ENCODE data around the gene RAB33A.

Gene RAB33A

DNA sequence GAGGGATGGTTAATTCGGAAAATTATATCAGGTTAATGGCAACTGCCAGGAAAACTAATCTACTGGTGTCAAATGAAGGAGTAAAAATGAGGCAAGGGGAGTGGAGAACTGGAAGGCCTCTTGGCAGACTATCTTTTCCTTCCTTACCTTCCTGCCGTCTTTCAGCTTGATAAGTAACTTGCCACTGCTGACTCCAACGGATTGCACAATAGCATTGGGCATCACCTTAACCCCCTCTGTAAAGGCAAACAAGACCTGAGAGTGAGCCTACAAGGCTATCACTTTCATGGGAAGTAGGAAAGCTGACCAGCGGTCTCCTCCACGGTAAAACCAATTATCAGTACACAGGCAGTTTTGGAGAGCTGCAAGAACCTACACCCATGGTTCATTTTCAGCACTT lies 35.3 kb upstream of the RAB33A start:
- ATAC-seq (ENCODE audit: low read depth) (no peak), DNase-seq (ENCODE audit: low spot score) (no peak)
- no peaks in the 10 kb centered on the region for H3K36me3 ChIP-seq (ENCODE audit: low read depth)
- H3K4me1 ChIP-seq (ENCODE audit: insufficient read depth, poor library complexity, severe bottlenecking), result no peaks in the 10 kb centered on the region
- no peak overlapping the region for H3K4me3 ChIP-seq (ENCODE audit: severe bottlenecking)
- H3K9me3 ChIP-seq (ENCODE audit: severe bottlenecking), result no peaks in the 10 kb centered on the region
- TF ChIP-seq, protein P1, sequence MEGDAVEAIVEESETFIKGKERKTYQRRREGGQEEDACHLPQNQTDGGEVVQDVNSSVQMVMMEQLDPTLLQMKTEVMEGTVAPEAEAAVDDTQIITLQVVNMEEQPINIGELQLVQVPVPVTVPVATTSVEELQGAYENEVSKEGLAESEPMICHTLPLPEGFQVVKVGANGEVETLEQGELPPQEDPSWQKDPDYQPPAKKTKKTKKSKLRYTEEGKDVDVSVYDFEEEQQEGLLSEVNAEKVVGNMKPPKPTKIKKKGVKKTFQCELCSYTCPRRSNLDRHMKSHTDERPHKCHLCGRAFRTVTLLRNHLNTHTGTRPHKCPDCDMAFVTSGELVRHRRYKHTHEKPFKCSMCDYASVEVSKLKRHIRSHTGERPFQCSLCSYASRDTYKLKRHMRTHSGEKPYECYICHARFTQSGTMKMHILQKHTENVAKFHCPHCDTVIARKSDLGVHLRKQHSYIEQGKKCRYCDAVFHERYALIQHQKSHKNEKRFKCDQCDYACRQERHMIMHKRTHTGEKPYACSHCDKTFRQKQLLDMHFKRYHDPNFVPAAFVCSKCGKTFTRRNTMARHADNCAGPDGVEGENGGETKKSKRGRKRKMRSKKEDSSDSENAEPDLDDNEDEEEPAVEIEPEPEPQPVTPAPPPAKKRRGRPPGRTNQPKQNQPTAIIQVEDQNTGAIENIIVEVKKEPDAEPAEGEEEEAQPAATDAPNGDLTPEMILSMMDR (IDR thresholded peaks at IDR 0.05; ENCODE audit: poor library complexity, severe bottlenecking), result no peak
- no peak overlapping the region for H3K27ac ChIP-seq (ENCODE audit: poor library complexity, severe bottlenecking)
- no peaks in the 10 kb centered on the region for H3K27me3 ChIP-seq (ENCODE audit: insufficient read depth, poor library complexity, severe bottlenecking)

DNA sequence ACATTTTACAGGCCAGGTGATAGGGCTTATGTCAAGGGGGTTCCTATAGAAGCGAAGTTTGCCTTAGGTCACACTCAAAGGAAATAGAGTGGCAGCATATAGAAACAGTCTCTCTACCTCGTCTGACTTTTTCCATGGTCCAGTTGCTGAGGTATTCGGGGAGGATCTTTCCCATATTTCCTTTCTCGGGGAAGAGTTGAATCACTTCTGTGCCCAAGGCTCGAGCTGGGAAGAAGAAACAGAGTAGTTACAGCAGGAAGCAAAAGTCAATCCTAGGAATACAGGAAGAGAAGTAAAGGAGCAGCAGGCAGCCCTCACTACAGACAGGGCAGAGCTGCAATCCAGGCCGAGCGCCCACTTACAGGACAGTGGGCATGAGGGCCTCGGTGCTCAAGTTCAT lies 34.8 kb upstream of the RAB33A start:
- ATAC-seq (ENCODE audit: low read depth), result no peak
- no peaks in the 10 kb centered on the region for H3K36me3 ChIP-seq (ENCODE audit: low read depth)
- no peaks in the 10 kb centered on the region for H3K9me3 ChIP-seq (ENCODE audit: severe bottlenecking)
- TF ChIP-seq, protein P1 (IDR thresholded peaks at IDR 0.05; ENCODE audit: poor library complexity, severe bottlenecking), result no peak
- no peak for DNase-seq (ENCODE audit: low spot score)
- no peak overlapping the region for H3K4me3 ChIP-seq (ENCODE audit: severe bottlenecking)
- H3K4me1 ChIP-seq (ENCODE audit: insufficient read depth, poor library complexity, severe bottlenecking), result no peaks in the 10 kb centered on the region
- no peak overlapping the region for H3K27ac ChIP-seq (ENCODE audit: poor library complexity, severe bottlenecking)
- no peaks in the 10 kb centered on the region for H3K27me3 ChIP-seq (ENCODE audit: insufficient read depth, poor library complexity, severe bottlenecking)

DNA sequence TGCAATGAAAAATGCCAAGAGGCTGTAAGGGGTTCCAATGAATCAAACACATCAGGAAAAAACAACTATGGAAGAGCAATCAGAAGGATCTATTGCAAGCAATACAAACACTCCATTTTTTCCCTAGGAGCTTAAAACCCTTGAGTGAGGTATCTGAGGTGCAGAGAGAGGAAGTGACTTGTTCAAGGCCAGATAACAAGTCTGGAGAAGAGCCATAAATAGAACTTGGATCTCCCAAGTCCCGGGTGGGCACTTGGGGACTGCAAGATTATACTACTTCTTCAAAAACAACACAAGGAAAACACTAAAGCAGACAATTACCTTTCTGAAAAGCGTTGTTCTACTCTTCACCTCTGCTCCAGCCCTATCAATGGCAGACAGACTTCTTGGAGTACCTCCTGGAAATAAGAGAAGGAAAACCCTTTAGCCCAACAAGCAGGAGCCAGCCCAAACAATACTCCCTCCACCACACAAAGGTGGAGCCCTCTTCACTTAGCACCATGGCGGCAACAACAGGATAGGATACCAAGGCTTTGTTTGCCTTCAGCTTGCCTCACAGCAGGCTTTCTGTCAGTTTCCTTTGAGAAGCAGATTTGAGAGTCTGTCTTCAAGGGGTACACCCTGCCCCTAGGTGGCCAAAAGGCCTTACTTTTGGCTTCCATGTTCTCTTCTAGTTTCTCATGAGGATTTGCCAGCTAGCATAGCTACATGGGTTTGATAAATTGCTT lies 32.1 kb upstream of the RAB33A start:
- H3K4me1 ChIP-seq (ENCODE audit: insufficient read depth, poor library complexity, severe bottlenecking), result no peaks in the 10 kb centered on the region
- DNase-seq (ENCODE audit: low spot score) (no peak), ATAC-seq (ENCODE audit: low read depth) (no peak)
- no peaks in the 10 kb centered on the region for H3K9me3 ChIP-seq (ENCODE audit: severe bottlenecking)
- no peaks in the 10 kb centered on the region for H3K36me3 ChIP-seq (ENCODE audit: low read depth)
- H3K4me3 ChIP-seq (ENCODE audit: severe bottlenecking), result no peak overlapping the region
- no peaks in the 10 kb centered on the region for H3K27me3 ChIP-seq (ENCODE audit: insufficient read depth, poor library complexity, severe bottlenecking)
- no peak overlapping the region for H3K27ac ChIP-seq (ENCODE audit: poor library complexity, severe bottlenecking)
- TF ChIP-seq, protein P1 (IDR thresholded peaks at IDR 0.05; ENCODE audit: poor library complexity, severe bottlenecking), result no peak

DNA sequence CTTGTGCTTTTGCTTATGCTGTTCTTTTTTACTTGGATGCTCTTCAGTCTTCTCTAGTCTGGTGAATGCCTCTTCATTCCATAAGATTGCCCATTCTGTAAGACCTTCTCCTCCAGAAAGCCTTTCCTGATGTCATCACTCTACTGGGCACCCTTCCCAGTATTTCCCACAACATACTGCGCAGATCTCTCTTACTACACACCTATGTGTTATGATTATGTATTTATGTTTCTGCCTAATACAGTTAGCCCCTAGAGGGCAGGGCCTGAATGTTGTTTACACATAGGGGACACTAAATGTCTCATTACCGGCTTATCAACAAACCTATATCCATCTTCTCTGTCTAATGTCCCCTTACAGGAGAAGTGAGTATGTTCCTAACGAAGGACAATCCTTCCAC lies 27.3 kb upstream of the RAB33A start:
- H3K27me3 ChIP-seq (ENCODE audit: insufficient read depth, poor library complexity, severe bottlenecking), result no peaks in the 10 kb centered on the region
- no peak for DNase-seq (ENCODE audit: low spot score)
- ATAC-seq (ENCODE audit: low read depth), result peak; percentile 71
- H3K27ac ChIP-seq (ENCODE audit: poor library complexity, severe bottlenecking), result no peak overlapping the region
- no peak overlapping the region for H3K4me3 ChIP-seq (ENCODE audit: severe bottlenecking)
- TF ChIP-seq, protein P1 (IDR thresholded peaks at IDR 0.05; ENCODE audit: poor library complexity, severe bottlenecking), result peak; percentile 9
- H3K4me1 ChIP-seq (ENCODE audit: insufficient read depth, poor library complexity, severe bottlenecking), result no peaks in the 10 kb centered on the region
- H3K36me3 ChIP-seq (ENCODE audit: low read depth), result 0 out of 2 replicates have a peak, but pooled peaks cover 9% of the 10 kb centered on the region
- no peaks in the 10 kb centered on the region for H3K9me3 ChIP-seq (ENCODE audit: severe bottlenecking)

DNA sequence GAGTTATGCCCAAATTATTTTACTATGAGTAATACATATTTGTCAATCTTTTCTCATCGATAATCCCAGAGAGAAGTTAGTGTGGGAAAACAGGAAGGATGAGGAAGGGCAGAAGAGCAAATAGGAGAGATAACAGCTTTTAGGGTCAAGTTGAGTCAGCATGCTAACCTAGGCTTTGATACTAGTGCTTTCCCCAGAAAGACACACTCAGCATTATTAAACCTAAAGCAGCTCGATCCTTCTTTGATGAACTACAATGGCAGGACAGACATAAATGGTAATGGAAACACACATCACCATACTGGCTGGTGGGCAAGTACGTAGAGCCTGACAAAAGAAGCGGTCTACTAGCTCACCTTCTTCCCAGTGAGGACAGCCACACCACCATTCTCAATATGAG lies 26.6 kb upstream of the RAB33A start:
- H3K4me1 ChIP-seq (ENCODE audit: insufficient read depth, poor library complexity, severe bottlenecking), result no peaks in the 10 kb centered on the region

More for the DNA sequence above, 26.6 kb upstream of the RAB33A start:
- no peaks in the 10 kb centered on the region for H3K9me3 ChIP-seq (ENCODE audit: severe bottlenecking)
- 0 out of 2 replicates have a peak, but pooled peaks cover 9% of the 10 kb centered on the region for H3K36me3 ChIP-seq (ENCODE audit: low read depth)
- H3K27ac ChIP-seq (ENCODE audit: poor library complexity, severe bottlenecking), result no peak overlapping the region
- TF ChIP-seq, protein P1 (IDR thresholded peaks at IDR 0.05; ENCODE audit: poor library complexity, severe bottlenecking), result no peak
- DNase-seq (ENCODE audit: low spot score) (no peak), ATAC-seq (ENCODE audit: low read depth) (no peak)
- no peak overlapping the region for H3K4me3 ChIP-seq (ENCODE audit: severe bottlenecking)
- H3K27me3 ChIP-seq (ENCODE audit: insufficient read depth, poor library complexity, severe bottlenecking), result no peaks in the 10 kb centered on the region
